Choroid plexus epithelial cell (primary cell): ENCODE measurements around the gene ABLIM1.

Experiments
- DNase-seq: peaks from one replicate; pipeline ENCODE4 v3.0.0-alpha.2; 2010; ENCODE audit warnings: low read depth
- H3K4me3 ChIP-seq: 2 replicates; pipeline ENCODE4 v1.5.1; 2011; ENCODE audit warnings: low read depth, mild to moderate bottlenecking, control low read depth, low read length, moderate library complexity
- TF ChIP-seq, protein P1 (sequence below): conservative IDR thresholded peaks from 2 replicates; pipeline ENCODE4 v1.5.1; 2011; ENCODE audit warnings: low read depth, mild to moderate bottlenecking, control low read depth, inconsistent platforms, low read length, moderate library complexity

ABLIM1 gene

DNA sequence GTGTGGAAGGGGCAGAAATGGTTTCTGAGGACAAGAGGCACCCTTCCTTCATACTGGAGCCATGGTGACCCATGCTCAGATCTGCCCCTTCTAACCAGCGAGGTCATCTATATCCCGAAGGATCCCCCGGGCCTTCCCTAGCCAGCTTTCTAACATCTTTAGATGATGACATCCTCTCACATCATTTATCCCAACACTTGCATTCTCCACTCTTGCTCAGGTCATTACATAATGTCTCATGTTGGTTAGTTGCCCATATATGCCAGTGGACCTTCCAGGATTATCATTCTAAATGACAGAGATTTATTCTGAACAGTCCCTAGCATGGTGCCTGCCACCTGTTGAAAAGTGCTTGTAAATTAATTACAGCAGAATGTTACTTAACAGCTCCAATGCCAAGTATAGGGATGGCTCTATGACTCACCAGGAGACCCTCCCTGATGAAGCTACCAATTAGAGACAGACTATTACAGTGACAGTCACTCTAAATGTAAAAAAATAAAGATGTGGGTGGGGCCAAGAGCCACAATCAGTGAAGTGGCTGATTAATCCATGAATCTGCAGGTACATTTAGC lies 22.6 kb upstream of the ABLIM1 start:
- DNase-seq, result no peak
- TF ChIP-seq, protein P1, sequence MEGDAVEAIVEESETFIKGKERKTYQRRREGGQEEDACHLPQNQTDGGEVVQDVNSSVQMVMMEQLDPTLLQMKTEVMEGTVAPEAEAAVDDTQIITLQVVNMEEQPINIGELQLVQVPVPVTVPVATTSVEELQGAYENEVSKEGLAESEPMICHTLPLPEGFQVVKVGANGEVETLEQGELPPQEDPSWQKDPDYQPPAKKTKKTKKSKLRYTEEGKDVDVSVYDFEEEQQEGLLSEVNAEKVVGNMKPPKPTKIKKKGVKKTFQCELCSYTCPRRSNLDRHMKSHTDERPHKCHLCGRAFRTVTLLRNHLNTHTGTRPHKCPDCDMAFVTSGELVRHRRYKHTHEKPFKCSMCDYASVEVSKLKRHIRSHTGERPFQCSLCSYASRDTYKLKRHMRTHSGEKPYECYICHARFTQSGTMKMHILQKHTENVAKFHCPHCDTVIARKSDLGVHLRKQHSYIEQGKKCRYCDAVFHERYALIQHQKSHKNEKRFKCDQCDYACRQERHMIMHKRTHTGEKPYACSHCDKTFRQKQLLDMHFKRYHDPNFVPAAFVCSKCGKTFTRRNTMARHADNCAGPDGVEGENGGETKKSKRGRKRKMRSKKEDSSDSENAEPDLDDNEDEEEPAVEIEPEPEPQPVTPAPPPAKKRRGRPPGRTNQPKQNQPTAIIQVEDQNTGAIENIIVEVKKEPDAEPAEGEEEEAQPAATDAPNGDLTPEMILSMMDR, result no peak

DNA sequence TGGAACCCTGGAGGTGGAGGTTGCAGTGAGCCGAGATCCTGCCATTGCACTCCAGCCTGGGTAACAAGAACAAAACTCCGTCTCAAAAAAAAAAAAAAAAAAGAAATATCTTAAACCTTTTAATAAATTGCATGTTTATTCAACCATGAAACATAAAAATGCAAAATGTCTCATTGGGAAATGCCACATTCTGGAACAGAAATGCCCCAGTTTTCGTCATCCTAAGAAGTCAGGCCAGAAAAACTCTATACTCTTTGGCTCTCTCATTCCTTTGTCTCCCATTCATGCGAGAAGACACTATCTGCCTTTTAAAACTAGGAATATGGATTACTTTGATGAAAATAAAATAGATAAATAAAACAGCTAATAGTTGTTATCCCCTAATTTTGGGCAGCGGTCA lies 21.5 kb upstream of the ABLIM1 start:
- TF ChIP-seq, protein P1, result no peak
- H3K4me3 ChIP-seq, result no peak overlapping the region
- no peak for DNase-seq

More for the DNA sequence above, 22.6 kb upstream of the ABLIM1 start:
- no peak overlapping the region for H3K4me3 ChIP-seq

DNA sequence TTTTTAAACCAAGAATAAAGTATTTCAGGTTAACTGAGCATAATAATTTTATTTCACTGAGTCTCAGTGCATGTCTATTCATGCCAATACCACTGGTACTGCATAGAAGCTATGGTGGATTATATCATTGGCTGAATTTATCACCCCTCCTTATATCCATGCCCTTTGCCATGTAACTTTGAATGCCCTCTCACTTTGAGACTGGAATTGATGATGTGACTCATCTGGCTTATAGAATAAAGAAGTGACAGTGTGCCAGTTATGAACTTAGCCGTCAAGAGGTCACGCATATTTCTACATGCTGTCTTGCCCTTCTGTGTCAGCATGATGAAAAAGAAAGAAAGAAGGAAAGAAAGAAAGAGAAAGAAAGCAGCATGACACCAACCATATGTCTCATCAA lies 20.7 kb upstream of the ABLIM1 start:
- DNase-seq, result no peak
- H3K4me3 ChIP-seq, result no peak overlapping the region
- TF ChIP-seq, protein P1, result no peak

DNA sequence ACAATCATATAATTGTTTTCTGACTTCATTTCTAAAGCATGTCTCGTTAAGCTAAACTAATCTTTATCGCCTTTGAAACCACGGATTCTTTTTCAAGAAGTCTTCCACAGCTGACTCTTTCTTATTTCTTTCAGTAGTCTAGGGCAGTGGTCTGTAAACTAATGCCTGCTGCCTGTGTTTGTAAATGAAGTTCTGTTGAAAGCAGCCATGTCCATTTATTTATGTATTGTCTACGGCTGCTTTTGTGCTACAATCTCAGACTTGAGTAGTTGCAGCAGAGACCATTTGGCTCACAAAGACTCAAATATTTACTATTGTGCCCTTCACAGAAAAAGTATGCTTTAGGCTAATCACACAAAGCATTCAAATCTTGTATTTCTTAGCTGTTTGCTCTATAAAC lies 20.3 kb upstream of the ABLIM1 start:
- no peak for DNase-seq
- TF ChIP-seq, protein P1, result no peak
- no peak overlapping the region for H3K4me3 ChIP-seq

DNA sequence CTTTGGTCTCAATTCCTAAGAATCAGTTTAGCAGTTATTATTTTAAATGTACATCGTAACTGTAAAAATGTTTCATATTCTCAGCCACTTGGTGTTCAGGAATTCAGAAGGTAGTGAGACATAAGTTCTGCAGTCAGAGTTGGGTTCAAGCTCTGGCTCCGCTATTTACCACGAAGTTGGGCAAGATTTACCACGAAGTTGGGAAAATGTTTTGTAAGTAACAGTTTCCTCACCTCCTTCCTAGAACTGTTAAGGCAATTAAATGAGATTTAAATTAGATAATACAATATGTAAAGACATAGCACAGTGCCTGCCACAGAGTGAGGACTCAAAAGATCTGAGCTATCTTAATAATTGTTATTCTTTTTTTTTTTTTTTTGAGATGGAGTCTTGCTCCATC lies 16.3 kb upstream of the ABLIM1 start:
- no peak overlapping the region for H3K4me3 ChIP-seq
- TF ChIP-seq, protein P1, result no peak
- DNase-seq, result no peak

DNA sequence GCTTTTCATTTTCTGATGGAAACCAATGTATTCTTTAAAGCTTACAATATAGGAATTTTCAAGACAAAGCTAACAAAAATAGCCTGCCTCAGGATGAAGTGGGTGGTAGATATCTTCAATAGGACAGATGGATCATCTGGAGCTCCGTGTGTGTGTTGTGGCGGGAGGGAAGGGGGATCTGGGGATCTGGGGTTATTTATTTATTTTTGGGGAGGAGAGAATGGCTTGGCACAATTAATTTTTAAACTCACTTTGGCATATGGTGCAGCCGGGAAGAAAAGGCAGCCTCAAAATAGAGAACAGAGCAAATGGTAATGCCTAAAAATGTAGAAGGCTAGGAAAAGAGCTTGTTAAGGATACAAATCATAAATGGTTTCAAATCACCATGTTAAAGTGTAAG lies 11.6 kb upstream of the ABLIM1 start:
- DNase-seq, result no peak
- TF ChIP-seq, protein P1, result no peak

DNA sequence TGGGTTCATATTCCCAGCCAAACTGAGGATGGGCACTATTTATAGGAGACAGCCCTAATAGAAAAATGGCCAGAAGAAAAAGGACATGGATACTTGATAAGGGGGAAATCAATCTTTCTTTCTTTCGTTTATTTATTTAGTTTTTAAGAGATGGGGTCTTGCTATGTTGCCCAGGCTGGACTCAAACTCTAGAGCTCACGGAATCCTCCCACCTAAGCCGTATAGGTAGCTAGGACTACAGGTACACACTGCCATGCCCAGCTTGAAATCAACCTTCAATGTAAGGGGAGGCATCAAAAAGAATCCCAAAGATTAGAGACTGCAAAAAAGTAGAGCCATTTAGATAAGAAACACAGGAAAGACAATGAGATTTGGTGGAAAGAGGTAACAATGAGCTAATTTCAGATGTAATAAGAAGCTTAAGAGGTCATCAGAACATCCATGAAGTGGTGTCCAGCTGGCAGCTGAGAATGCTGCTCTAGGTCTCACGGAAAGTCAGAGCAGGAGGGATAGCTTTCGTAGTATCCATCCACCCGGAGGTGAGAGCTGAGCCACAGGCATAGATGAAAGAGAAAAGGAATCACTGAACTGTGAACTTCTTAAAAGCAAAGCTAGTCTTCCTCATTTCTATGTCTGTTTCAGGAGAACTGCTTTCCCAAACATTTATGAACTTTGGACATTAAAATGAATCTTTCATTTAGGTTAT lies 10.5 kb upstream of the ABLIM1 start:
- TF ChIP-seq, protein P1, result no peak
- DNase-seq, result no peak
- H3K4me3 ChIP-seq, result no peak overlapping the region

More for the DNA sequence above, 11.6 kb upstream of the ABLIM1 start:
- H3K4me3 ChIP-seq, result no peak overlapping the region
